ENCODE measurements around the gene DNAJC1.
"Not testable (repeated sequence)": the region's sequence is repeated elsewhere in the genome, so short reads cannot be mapped to it uniquely, and the experiment has no call there.

Gene DNAJC1, protein sequence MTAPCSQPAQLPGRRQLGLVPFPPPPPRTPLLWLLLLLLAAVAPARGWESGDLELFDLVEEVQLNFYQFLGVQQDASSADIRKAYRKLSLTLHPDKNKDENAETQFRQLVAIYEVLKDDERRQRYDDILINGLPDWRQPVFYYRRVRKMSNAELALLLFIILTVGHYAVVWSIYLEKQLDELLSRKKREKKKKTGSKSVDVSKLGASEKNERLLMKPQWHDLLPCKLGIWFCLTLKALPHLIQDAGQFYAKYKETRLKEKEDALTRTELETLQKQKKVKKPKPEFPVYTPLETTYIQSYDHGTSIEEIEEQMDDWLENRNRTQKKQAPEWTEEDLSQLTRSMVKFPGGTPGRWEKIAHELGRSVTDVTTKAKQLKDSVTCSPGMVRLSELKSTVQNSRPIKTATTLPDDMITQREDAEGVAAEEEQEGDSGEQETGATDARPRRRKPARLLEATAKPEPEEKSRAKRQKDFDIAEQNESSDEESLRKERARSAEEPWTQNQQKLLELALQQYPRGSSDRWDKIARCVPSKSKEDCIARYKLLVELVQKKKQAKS

DNA sequence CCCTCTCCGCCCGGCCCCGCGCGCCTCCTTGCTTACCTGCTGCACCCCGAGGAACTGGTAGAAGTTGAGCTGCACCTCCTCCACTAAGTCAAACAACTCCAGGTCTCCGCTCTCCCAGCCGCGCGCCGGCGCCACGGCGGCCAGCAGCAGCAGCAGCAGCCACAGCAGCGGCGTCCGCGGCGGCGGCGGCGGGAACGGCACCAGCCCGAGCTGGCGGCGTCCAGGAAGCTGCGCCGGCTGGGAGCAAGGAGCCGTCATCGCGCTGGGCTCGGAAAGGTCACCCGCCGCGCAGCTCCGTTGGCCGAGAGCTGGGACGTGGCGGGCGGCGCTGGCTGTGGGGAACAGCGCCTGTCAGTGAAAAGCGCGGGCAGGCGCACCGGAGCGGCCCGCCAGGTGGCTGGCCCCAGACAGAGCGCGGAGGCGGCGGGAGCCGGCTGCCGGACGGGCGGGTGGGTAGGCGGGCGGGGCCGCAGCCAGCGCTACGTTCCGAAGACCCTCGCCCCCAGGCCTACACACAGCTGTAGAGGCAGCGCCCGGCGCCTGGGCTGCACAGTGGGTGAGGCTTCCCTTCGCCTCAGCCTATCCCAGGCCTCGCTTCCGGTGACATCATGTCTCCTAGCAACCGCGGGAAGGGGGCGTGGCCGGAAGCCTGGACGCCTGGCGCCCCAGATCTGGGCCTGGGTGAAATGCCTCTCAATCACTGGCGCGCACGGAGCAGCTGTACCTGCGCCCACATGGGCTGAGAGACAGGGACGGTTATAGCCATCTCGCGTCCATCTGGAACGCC is at the start of gene DNAJC1:
TSS of gene DNAJC1 (minus strand) at position 554 of the 787 bp plus-strand sequence. CDS start at position 258, 296 bp downstream.
- peak within 1 kb of the TSS; percentile 85 for H3K27ac ChIP-seq
- DNase-seq (ENCODE audit: low read depth, low spot score) = peak; percentile 65

DNA sequence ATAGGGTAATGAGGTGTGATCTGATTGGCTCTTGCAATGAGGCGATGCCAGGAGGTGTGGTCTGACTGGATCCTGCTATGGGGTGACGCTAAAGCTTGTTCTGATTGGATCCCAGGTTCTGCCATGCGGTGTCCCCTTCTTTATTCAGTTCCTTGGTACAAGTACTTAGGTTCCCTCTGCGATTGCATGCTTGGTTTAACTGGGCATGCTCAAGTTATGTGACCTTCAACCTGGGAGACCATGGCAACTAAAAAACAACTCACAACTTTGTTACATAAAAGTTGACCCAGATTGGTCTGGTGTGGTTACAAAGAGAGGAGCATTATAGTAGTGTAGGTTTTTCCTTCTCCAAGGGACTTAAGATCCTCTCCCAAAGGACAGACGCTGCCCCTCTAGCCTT is 49.5 kb upstream of the DNAJC1 start:
- no peak overlapping the region for H3K27ac ChIP-seq
- no peak for DNase-seq (ENCODE audit: low read depth, low spot score)

DNA sequence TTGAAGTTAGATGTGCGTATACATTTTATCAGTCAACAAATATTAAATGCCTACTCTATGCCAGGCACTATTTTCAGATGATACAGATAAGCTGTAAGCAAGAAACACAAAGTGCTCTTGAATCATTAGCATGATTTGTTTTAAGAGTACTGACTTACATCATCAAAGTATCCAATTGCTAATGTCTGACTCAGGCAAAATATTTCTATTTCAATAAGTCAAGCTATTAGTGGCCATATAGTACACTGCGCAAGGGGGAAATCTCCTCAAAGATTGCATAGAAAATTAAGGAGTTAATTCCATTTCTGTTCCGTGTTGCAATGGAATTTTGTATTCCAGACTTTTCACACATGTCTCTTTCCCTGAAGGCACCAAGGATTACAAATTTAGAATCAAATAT is 46.1 kb upstream of the DNAJC1 start:
- H3K27ac ChIP-seq = no peak overlapping the region
- no peak for DNase-seq (ENCODE audit: low read depth, low spot score)

DNA sequence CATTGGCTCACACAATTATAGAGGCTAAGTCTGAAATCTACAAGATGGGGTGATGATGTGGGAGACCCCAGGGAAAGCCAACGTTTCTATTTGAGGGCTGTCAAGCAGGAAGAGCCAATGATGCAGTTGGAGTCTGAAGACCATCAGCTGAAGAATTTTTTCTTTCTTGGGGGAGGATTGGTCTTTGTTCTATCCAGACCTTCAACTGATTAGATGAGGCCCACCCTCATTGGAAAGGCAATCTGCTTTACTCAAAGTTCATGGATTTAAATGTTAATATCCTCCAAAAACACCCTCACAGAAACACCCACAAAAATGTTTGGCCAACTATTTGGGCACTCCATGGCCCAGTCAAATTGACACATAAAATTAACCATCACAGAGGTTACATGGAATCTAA is 44.3 kb upstream of the DNAJC1 start:
- H3K27ac ChIP-seq = no peak overlapping the region
- DNase-seq (ENCODE audit: low read depth, low spot score) = no peak

DNA sequence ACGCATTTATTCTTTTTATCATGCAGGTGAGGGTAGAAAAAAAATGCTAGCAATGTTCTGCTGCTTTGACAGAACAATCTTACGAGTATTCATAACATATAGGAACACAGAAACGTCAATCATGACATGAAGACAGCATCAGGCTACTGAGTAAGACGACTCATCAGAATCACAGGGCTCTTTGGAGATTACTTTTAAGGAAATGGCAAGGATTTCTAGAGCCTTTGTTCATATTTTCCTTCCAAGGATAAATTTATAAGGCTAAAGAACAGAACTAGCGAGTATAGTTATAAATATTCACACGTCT is 39.8 kb upstream of the DNAJC1 start:
- no peak for DNase-seq (ENCODE audit: low read depth, low spot score)
- H3K27ac ChIP-seq = no peak overlapping the region

DNA sequence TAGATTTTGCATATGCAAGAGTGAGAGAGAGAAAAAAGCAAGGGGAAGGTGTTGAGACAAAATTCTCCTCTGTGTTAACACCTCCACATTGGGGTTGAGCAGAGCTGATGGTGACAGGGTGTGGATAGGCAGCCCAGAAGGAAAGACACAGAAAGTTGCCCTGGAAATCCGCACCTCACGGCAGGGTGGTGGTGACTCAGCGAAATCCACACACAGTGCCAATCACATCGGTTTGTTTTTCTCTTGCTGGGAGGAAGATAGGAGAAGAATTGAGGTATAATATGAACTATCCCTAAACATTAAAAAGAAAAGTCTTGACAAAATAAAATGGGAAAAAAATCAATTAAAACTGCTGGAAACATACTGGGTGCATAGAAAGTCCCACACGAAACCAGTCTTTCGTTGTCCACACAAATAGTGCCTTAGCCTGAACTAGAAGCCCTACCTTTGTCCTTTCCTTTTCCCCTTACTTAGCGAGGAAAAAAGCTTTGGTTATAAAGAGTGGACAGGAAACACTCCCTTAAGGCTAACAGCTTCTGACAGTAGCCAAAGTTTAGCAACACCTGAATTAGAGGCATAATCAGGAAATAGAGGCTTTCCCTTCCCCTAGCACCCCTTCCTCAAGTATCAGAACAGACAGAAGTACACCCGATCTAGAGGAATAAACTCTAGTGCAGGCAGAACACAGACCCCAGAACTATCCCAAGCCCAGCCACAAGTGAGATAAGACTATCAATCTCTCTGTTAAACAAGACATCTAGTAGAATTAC is 39.2 kb upstream of the DNAJC1 start:
- DNase-seq (ENCODE audit: low read depth, low spot score) = no peak
- no peak overlapping the region for H3K27ac ChIP-seq

DNA sequence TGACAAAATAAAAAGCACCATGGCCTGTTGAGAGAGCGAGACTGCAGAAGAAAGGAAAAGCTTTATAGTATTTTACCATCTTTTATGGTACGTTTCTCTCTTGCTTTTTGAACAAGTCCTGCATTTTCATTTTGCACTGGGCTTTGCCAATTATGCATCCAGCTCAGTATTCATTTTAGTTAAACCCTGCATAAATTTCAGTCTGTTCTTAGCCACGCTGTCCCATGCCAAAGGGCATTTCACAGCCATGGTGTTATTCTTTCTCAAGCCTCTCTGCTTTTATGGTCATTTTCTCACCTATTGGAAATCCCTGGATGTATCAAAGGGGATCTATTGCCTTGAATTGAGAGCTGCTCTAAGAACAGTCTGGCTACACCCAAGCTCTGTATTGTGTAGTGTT is 30.8 kb upstream of the DNAJC1 start:
- no peak for DNase-seq (ENCODE audit: low read depth, low spot score)
- no peak overlapping the region for H3K27ac ChIP-seq

DNA sequence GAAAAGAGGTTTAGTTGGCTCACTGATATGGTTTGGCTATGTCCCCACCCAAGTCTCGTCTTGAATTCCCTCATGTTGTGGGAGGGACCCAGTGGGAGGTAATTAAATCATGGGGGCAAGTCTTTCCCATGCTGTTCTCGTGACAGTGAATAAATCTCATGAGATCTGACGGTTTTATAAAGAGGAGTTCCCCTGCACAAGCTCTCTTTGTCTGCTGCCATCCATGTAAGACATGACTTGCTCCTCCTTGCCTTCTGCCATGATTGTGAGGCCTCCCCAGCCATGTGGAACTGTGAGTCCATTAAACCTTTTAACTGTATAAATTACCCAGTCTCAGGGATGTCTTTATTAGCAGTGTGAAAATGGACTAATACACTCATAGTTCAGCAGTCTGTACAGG is 28.7 kb upstream of the DNAJC1 start:
- not testable (repeated sequence) for H3K27ac ChIP-seq; DNase-seq (ENCODE audit: low read depth, low spot score)

DNA sequence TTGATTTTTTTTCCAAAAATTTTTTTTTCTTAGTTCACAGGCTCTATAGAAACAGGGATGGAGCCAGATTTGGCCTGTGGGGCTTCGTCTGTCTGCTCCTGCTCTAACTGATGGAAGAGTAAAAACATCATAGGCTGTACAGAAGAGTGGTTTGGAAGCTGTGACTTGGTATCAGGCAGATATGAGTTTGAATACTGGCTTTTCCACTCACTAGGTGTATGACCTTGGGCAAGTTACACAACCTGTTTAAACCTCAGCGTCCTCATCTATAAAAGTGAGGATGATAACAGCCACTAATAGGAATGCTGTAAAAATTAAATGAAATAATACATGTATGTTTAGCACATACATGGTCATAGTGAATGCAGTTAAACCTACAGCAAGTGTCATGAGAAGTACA is 26.9 kb upstream of the DNAJC1 start:
- no peak for DNase-seq (ENCODE audit: low read depth, low spot score)
- no peak overlapping the region for H3K27ac ChIP-seq

DNA sequence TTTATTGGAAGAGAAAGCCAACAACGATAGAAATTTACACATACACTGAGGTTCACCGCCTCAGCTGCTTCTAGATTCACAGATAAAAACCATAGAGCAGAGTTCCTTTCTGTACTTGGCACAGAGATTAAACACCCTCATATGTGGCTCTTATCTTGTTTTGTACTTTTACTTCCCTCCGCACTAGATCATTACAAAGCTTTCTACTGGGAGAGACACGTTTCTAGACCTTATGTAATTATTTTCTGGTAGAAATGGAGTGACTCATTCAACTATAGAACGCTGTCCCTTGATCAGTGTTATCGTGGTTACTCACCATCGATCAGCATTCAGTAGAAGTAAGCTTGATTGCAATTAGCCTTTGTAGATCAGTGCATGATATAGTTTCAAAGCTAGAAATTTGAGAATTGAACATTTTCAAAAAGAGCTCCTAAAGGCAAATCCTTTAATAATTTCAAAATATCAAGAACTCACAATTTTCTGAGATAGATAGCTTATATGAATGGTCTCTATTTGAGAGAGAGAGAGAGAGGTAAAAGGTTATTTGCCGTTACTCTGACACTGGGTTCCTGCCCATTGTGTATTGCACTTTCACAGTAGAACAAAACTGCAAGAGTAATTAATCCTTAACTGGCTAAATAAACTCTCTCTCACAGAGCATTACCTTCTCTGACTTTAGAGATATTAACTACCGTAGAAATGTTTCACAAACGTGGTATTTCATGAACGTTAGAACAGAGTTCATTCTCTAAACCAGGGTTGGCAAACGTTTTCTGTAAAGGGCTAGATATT is 26.1 kb upstream of the DNAJC1 start:
- no peak for DNase-seq (ENCODE audit: low read depth, low spot score)
- no peak overlapping the region for H3K27ac ChIP-seq

DNA sequence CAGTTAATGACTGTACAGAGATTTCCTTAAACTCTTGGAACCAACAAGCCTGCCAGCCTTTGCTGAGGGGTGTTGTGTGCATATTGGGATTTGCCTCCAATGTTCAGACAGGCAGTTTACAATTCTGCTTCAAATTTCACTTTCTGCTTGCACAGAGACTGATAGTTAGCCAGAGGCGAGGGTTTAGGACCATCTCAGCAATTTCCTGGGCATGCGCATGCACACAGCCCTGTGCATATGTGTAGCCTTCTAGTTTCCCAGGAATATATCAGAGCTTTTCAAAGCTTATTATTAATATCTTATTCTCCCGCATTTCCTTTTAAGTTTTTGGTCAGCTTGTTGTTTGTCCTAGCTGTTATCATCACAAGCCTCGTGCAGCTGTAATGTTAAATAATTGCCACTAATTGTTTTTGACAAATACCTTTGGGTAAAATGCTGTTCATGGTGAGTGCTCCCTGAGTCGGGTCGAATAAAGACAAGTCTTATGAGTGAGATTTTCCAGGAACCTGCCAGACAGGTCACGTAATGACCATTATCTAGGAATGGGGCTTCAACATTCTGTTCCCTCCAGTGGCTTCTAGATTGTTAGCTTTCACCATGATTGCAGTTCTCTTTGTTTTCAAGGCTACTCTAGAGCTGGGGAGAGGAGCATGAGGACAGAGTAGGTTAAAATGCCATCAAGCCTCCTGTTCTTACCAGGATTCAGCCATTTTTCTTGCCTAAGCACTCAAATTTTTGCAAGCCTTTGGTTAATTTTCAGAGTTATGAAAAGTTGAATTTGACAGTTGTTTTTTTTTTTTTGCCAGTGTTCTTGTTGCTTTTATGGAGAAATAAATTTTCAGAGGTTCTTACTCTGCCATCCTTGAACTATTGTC is 24.1 kb upstream of the DNAJC1 start:
- DNase-seq (ENCODE audit: low read depth, low spot score) = no peak
- no peak overlapping the region for H3K27ac ChIP-seq

DNA sequence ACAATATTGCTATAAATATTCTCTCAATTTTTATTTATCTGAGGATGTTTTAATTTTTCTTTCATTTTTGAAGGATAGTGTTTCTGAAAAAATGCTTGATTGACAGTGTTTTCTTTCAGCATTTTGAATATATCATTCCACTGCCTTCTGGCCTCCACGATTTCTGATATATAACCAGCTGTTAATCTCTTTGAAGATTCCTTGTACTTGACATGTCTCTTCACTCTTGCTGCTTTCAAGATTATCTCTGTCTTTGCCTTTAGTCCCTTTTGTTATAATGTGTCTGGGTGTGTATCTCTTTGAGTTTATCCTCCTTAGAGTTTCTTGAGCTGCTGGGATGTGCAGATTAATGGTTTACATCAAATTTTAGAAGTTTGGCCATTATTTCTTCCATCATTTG is 22.8 kb upstream of the DNAJC1 start:
- no peak for DNase-seq (ENCODE audit: low read depth, low spot score)

DNA sequence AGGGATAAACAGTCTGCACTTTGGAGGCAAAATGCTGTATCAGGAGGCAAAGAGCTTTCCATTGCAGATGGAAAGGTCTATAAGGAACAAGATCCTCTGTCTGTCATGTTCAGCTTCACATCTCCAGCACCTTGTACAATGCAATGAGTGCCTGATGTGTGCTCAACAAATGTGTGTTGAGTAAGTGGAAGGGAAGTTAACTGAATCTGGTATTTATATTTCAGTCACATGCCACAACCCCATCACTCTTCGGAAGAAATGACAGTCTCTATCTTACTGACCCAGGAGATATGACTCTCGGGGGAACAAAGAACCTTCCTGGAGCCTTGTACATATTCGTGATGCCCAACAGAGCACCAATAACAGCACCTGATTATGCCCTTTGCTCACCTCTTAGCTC is 20.0 kb upstream of the DNAJC1 start:
- no peak for DNase-seq (ENCODE audit: low read depth, low spot score)
- H3K27ac ChIP-seq = no peak overlapping the region

More for the DNA sequence above, 22.8 kb upstream of the DNAJC1 start:
- no peak overlapping the region for H3K27ac ChIP-seq

DNA sequence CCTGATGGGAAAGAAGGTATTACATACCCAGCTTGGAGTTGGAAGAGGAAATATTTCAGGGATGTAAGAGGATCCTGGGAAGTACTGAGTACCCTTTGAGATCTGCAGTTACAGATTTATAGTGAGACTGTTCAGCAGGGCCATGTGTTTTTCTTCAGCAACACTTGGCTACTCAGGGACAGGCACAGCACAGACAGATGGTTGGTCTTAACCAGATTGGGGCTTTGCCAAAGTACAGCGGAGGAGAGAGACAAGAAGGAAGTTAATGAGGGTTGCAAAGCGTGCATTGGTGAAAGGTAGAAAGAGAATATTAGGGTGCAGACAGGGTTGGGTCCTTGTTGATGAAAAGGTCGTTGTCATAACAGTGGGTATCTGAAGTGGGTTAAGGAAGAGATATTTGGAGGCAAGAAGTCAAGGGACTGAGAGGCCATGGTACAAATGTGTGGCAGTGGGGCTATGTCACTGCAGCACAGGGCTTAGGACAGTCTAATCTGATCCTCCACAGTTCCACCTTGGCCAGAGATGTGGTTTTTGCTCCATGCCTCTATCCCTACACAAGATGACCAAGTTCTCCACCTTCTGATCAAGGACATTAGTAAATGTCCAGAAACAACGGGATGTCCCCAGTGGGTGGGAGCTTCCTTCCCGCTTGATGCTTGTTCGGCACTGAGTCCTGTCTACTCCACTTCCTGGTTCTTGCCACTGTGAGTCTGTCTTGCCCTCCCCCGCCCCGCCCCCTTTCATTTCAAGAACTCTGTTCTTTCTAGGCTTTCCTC is 18.9 kb upstream of the DNAJC1 start:
- no peak for DNase-seq (ENCODE audit: low read depth, low spot score)
- no peak overlapping the region for H3K27ac ChIP-seq

DNA sequence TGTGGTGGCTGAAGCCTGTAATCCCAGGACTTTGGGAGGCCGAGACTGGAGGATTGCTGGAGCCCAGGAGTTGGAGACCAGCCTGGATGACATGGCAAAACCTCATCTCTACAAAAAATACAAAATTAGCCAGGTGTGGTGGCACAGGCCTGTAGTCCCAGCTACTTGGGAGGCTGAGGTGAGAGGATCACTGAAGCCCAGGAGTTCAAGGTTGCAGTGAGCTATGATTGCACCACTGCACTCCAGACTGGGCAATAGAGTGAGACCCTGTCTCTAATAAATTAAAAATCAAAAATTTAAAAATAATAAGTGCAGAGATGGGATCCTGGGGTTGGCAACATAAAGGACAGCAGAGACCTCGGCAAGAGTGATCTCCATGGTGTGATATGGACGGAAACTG is 17.6 kb upstream of the DNAJC1 start:
- DNase-seq (ENCODE audit: low read depth, low spot score); H3K27ac ChIP-seq: not testable (repeated sequence)

DNA sequence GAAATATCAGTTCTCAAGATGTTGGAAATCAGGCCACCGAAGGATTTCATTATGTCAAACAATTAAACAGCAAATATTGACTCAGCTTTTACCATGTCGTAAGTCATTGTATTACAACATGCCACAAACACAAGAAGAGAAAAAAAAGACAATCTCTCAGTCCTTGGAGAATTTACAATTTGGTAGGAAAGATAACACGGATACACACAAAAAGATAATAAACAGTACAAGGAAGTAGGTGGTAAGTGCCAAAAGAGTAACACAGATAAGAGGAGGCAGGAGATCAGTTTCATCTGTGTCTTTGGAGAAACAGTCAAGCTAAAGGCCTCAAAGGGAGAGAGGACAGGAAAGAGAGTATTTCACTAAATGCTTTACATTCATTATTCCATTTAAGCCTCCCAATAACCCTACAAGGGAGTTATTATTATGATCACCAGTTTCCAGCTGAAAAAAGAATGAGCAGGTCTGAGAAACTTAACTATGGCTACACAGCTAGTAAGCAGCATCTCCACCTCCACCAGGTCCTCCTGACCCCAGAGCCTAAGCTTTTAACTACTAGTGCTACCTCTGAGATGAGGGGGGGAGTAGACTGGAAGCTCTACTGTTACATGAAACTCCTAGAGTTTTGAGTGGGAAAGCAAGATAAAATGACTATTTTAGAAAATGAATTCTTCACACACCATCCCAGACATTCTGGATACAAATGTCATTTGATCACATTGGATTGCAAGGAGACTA is 13.9 kb upstream of the DNAJC1 start:
- no peak overlapping the region for H3K27ac ChIP-seq
- no peak for DNase-seq (ENCODE audit: low read depth, low spot score)

DNA sequence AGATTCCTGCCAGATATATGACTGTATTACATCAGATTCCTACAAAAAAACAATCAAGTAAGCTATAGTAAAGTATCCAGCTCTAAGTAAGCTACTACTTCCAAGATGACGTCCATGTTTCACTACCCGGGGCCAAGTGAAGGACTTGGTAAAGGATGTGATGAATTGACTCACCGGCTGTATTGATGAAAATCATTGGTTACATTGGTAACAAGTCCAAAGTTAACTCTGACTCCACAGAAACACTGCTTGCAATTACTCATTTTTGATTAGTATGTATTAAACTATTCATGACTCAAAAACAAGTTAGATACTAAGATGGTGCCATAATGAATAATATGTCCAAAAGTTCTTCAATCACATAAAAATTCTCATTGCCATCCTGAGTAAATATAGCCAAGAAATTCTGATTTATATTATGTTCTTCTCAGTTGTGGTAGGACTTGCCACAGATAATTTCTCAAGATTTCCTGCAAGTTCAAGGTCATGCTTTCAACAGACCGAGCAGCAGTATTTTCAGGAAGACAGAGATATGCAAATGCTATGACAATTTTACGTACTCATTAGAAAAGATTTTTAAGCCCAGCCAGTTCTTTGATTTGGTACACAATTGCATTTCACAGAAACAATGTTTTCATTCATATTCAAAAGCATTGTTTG is 12.6 kb upstream of the DNAJC1 start:
- no peak for DNase-seq (ENCODE audit: low read depth, low spot score)
- peak overlapping the region; percentile 26 for H3K27ac ChIP-seq

All from epithelial cell of prostate (primary cell).